ENCODE results near the gene TMEM132A. TPM values are rescaled to one million over a fixed set of nuclear protein-coding genes. Genes with fewer than 3 reads are reported as not detected.

Gene TMEM132A
- total RNA-seq, 1 experiment from 2014 or later = 84.2 TPM

DNA sequence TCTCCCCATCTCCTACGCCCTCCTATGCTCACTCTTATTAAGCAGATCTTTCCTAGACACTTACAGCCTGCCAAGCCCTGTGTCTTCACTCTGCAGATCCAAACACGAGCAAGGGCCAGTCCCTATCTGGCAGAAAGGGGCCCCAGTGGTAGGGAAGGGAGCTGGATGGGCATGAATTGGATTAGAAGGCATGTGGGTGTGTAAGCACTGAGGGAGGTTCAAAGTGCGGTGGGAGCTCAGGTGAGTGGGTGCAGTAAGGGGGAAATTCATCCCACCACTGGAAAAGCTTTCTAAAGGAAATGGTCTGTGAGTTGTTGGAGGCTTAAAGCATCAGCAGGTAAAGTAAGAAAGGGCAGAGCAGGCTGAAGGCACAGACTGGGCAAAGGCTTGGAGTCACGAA is 5.5 kb downstream of the TMEM132A start:
- H3K36me3 ChIP-seq (ENCODE audit: low read depth, low read length) = peaks cover 11% of the 10 kb centered on the region; the same call in 1 of the 2 replicates
- no peak overlapping the region for H2AFZ ChIP-seq (ENCODE audit: low read length)
- H3K9me3 ChIP-seq (ENCODE audit: low read length) = no peaks in the 10 kb centered on the region
- H3F3A ChIP-seq (ENCODE audit: low read length, unreplicated experiment) = no peaks in the 10 kb centered on the region
- peaks cover 16% of the 10 kb centered on the region for H3K4me1 ChIP-seq (ENCODE audit: insufficient read depth, low read length)
- H3K79me2 ChIP-seq (ENCODE audit: low read length) = peaks cover 6% of the 10 kb centered on the region
- DNase-seq (no peak), ATAC-seq (no peak)
- no peak overlapping the region for H3K4me3 ChIP-seq (ENCODE audit: low read length)
- BruUV-seq (replicated peaks) = no TSS peak
- H3K4me2 ChIP-seq (ENCODE audit: low read length) = no peak overlapping the region
- TF ChIP-seq EZH2 (IDR thresholded peaks at IDR 0.05; ENCODE audit: low read length, unreplicated experiment) (no peak), EZH2phosphoT487 (IDR thresholded peaks at IDR 0.05; ENCODE audit: borderline replicate concordance, low read length) (no peak), CTCF (conservative IDR thresholded peaks at IDR 0.05; ENCODE audit: low read depth, low read length) (no peak)
- H3K9ac ChIP-seq (ENCODE audit: low read length) = no peak overlapping the region
- peaks cover 6% of the 10 kb centered on the region; the same call in 1 of the 2 replicates for H4K20me1 ChIP-seq (ENCODE audit: low read length)
- intact Hi-C loops (cut with micrococcal nuclease) = no loop called here
- CTCF ChIA-PET = no interaction called here
- POLR2A ChIA-PET (ENCODE audit: unreplicated experiment) = no interaction called here
- no peak overlapping the region for H3K27ac ChIP-seq (ENCODE audit: low read length)
- H3K27me3 ChIP-seq (ENCODE audit: low read length) = no peaks in the 10 kb centered on the region
- H3K9me2 ChIP-seq (replicated peaks; ENCODE audit: low read length) = no peaks in the 10 kb centered on the region

DNA sequence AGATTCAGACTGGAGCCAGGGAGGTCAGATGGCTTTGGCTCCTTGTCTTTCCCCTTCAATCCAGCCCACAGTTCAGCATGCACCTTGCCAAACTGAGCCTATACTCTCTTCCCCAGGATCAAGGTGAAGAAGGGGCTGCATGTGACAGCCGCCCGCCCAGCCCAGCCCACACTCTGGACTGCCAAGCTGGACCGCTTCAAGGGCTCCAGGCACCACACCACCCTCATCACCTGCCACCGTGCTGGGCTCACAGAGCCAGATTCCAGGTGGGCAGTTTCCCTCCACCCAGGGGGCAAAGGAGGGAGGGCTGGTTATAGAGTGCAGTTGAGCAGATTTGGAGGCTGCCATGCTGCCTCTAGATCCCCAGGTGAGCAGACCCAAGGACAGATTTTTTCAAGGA is 6.1 kb downstream of the TMEM132A start:
- no peak overlapping the region for H3K4me3 ChIP-seq (ENCODE audit: low read length)
- H3K27ac ChIP-seq (ENCODE audit: low read length) = no peak overlapping the region
- no peak for TF ChIP-seq CTCF (conservative IDR thresholded peaks at IDR 0.05; ENCODE audit: low read depth, low read length)
- TF ChIP-seq EZH2phosphoT487 (IDR thresholded peaks at IDR 0.05; ENCODE audit: borderline replicate concordance, low read length) = no peak
- no peak for TF ChIP-seq EZH2 (IDR thresholded peaks at IDR 0.05; ENCODE audit: low read length, unreplicated experiment)
- no peak overlapping the region for H2AFZ ChIP-seq (ENCODE audit: low read length)
- ChIA-PET CTCF (no interaction called here), POLR2A (ENCODE audit: unreplicated experiment) (no interaction called here)
- H3K79me2 ChIP-seq (ENCODE audit: low read length) = 0 out of 2 replicates have a peak, but pooled peaks cover under 1% of the 10 kb centered on the region
- H3K9ac ChIP-seq (ENCODE audit: low read length) = no peak overlapping the region
- no TSS peak for BruUV-seq (replicated peaks)
- intact Hi-C loops (cut with micrococcal nuclease) = no loop called here
- H3K9me3 ChIP-seq (ENCODE audit: low read length) = no peaks in the 10 kb centered on the region
- no peak overlapping the region for H3K4me2 ChIP-seq (ENCODE audit: low read length)
- peaks cover 11% of the 10 kb centered on the region; the same call in 1 of the 2 replicates for H3K36me3 ChIP-seq (ENCODE audit: low read depth, low read length)
- no peaks in the 10 kb centered on the region for H3K27me3 ChIP-seq (ENCODE audit: low read length)
- no peaks in the 10 kb centered on the region for H3K9me2 ChIP-seq (replicated peaks; ENCODE audit: low read length)
- DNase-seq = no peak
- H4K20me1 ChIP-seq (ENCODE audit: low read length) = peaks cover 6% of the 10 kb centered on the region; the same call in 1 of the 2 replicates
- no peak for ATAC-seq
- H3F3A ChIP-seq (ENCODE audit: low read length, unreplicated experiment) = no peaks in the 10 kb centered on the region
- peaks cover 11% of the 10 kb centered on the region for H3K4me1 ChIP-seq (ENCODE audit: insufficient read depth, low read length)

GRCh38 chr11:60931917-60932316 is 7.7 kb downstream of the TMEM132A start:
- intact Hi-C loops (cut with micrococcal nuclease) = no loop called here
- H3K4me2 ChIP-seq (ENCODE audit: low read length) = no peak overlapping the region

More at GRCh38 chr11:60931917-60932316, 7.7 kb downstream of the TMEM132A start:
- Histone ChIP-seq H3K27ac (ENCODE audit: low read length) (no peak overlapping the region), H3K9ac (ENCODE audit: low read length) (no peak overlapping the region), H3K4me1 (ENCODE audit: insufficient read depth, low read length) (no peaks in the 10 kb centered on the region), H3K9me2 (replicated peaks; ENCODE audit: low read length) (no peaks in the 10 kb centered on the region), H3K36me3 (ENCODE audit: low read depth, low read length) (peaks cover 11% of the 10 kb centered on the region; the same call in 1 of the 2 replicates), H2AFZ (ENCODE audit: low read length) (no peak overlapping the region), H3K4me3 (ENCODE audit: low read length) (no peak overlapping the region), H3K9me3 (ENCODE audit: low read length) (no peaks in the 10 kb centered on the region), H3K79me2 (ENCODE audit: low read length) (no peaks in the 10 kb centered on the region), H3K27me3 (ENCODE audit: low read length) (no peaks in the 10 kb centered on the region), H3F3A (ENCODE audit: low read length, unreplicated experiment) (no peaks in the 10 kb centered on the region), H4K20me1 (ENCODE audit: low read length) (no peaks in the 10 kb centered on the region)
- ATAC-seq = no peak
- ChIA-PET POLR2A (ENCODE audit: unreplicated experiment) (no interaction called here), CTCF (no interaction called here)
- no TSS peak for BruUV-seq (replicated peaks)
- no peak for DNase-seq
- no peak for TF ChIP-seq EZH2phosphoT487 (IDR thresholded peaks at IDR 0.05; ENCODE audit: borderline replicate concordance, low read length)

All from PC-3 (cell line).